IgD-negative memory B cell (primary cell): ENCODE measurements around the gene OOSP3. TPM values are rescaled to one million over a fixed set of nuclear protein-coding genes. Genes with fewer than 3 reads are reported as not detected.
"Not testable (repeated sequence)": the region's sequence is repeated elsewhere in the genome, so short reads cannot be mapped to it uniquely, and the experiment has no call there.

Experiments used
- H3K27ac Mint-ChIP-seq, 3 donors: one replicate each; pipeline ENCODE4 v1.8.0; 2020 to 2022; ENCODE audit warnings: mild to moderate bottlenecking in 3 of 3, mixed read lengths in 3 of 3, moderate library complexity in 1 of 3
- H3K27me3 Mint-ChIP-seq: one replicate; pipeline ENCODE4 v1.8.0; 2021; ENCODE audit warnings: mixed read lengths
- H3K36me3 Mint-ChIP-seq: one replicate; pipeline ENCODE4 v1.8.0; 2020; ENCODE audit warnings: mild to moderate bottlenecking, mixed read lengths
- H3K4me1 Mint-ChIP-seq, 3 donors: one replicate each; pipeline ENCODE4 v1.8.0; 2020 to 2022; ENCODE audit warnings: mixed read lengths in 3 of 3, mild to moderate bottlenecking in 1 of 3
- H3K4me3 Mint-ChIP-seq, 4 donors: one replicate each; pipeline ENCODE4 v1.8.0; 2020 to 2022; ENCODE audit warnings: mild to moderate bottlenecking in 4 of 4, mixed read lengths in 4 of 4, moderate library complexity in 3 of 4
- H3K9me3 Mint-ChIP-seq, 3 donors: one replicate each; pipeline ENCODE4 v1.8.0; 2020 to 2021; ENCODE audit warnings: mixed read lengths in 3 of 3, mild to moderate bottlenecking in 1 of 3
- polyA plus RNA-seq: library from polyadenylated mRNA; unstranded; fragments of 300-500 nt; fragmentation: Illumina TruSeq; gene quantifications from one replicate; pipeline ENCODE4 v1.2.3, GENCODE V29; 2021

Gene OOSP3
- not detected for polyA plus RNA-seq

GRCh38 chr11:59878575-59878974, at the start of gene OOSP3:
TSS of gene OOSP3 (plus strand) at chr11:59878782. CDS start at chr11:59878809, 27 bp downstream.
- Mint-ChIP-seq H3K36me3 (no peaks in the 10 kb centered on the region), H3K27me3 (peaks cover 5% of the 10 kb centered on the region), H3K4me1 (no peaks in the 10 kb centered on the region), H3K27ac (no peak within 1 kb of the TSS), H3K4me3 (no peak within 1 kb of the TSS), H3K9me3 (no peaks in the 10 kb centered on the region)

- H3K27ac Mint-ChIP-seq: no peak overlapping the region
- H3K36me3 Mint-ChIP-seq: no peaks in the 10 kb centered on the region
- H3K27me3 Mint-ChIP-seq: no peaks in the 10 kb centered on the region
- H3K4me3 Mint-ChIP-seq: no peak overlapping the region
- peaks cover 0 to 4% (median 0%) of the 10 kb centered on the region in 3 donors for H3K9me3 Mint-ChIP-seq
- H3K4me1 Mint-ChIP-seq: peaks cover 0 to 2% (median 0%) of the 10 kb centered on the region in 3 donors
Measured at GRCh38 chr11:59829358-59829757, 49.2 kb upstream of the OOSP3 start.

- H3K4me1 Mint-ChIP-seq: peaks cover 0 to 2% (median 0%) of the 10 kb centered on the region in 3 donors
- peaks cover 0 to 4% (median 0%) of the 10 kb centered on the region in 3 donors for H3K9me3 Mint-ChIP-seq
Measured at GRCh38 chr11:59833602-59834001, 45.0 kb upstream of the OOSP3 start.

GRCh38 chr11:59839615-59840014, 39.0 kb upstream of the OOSP3 start:
- Mint-ChIP-seq H3K4me3 (no peak overlapping the region), H3K27ac (no peak overlapping the region), H3K27me3 (peaks cover 4% of the 10 kb centered on the region), H3K36me3 (no peaks in the 10 kb centered on the region), H3K4me1 (no peaks in the 10 kb centered on the region), H3K9me3 (no peaks in the 10 kb centered on the region)

More at GRCh38 chr11:59833602-59834001, 45.0 kb upstream of the OOSP3 start:
- peaks cover 2% of the 10 kb centered on the region for H3K27me3 Mint-ChIP-seq
- no peaks in the 10 kb centered on the region for H3K36me3 Mint-ChIP-seq
- no peak overlapping the region for H3K4me3 Mint-ChIP-seq
- no peak overlapping the region for H3K27ac Mint-ChIP-seq

GRCh38 chr11:59841514-59841913, 37.1 kb upstream of the OOSP3 start:
- no peaks in the 10 kb centered on the region for H3K9me3 Mint-ChIP-seq
- H3K27ac Mint-ChIP-seq: no peak overlapping the region
- no peaks in the 10 kb centered on the region for H3K4me1 Mint-ChIP-seq
- H3K4me3 Mint-ChIP-seq: no peak overlapping the region
- peaks cover 4% of the 10 kb centered on the region for H3K27me3 Mint-ChIP-seq
- no peaks in the 10 kb centered on the region for H3K36me3 Mint-ChIP-seq

GRCh38 chr11:59842316-59842715, 36.3 kb upstream of the OOSP3 start:
- Mint-ChIP-seq H3K9me3 (no peaks in the 10 kb centered on the region), H3K27ac (no peak overlapping the region), H3K36me3 (no peaks in the 10 kb centered on the region), H3K4me1 (no peaks in the 10 kb centered on the region), H3K4me3 (peak overlapping the region in 1 of 4 donors; percentile 29), H3K27me3 (peaks cover 4% of the 10 kb centered on the region)

GRCh38 chr11:59845399-59845798, 33.2 kb upstream of the OOSP3 start, which contains the start of gene CBLIF:
TSS of gene CBLIF (minus strand) at chr11:59845499. CDS start at chr11:59845453, 46 bp downstream.
- Mint-ChIP-seq H3K27ac (no peak within 1 kb of the TSS), H3K36me3 (no peaks in the 10 kb centered on the region), H3K9me3 (peaks cover 0 to 4% (median 0%) of the 10 kb centered on the region in 3 donors), H3K4me3 (no peak within 1 kb of the TSS), H3K27me3 (peaks cover 2% of the 10 kb centered on the region), H3K4me1 (no peaks in the 10 kb centered on the region)

- Mint-ChIP-seq H3K27ac (peak overlapping the region in 1 of 3 donors; percentile 77), H3K4me1 (no peaks in the 10 kb centered on the region), H3K27me3 (peaks cover 2% of the 10 kb centered on the region), H3K4me3 (no peak overlapping the region), H3K36me3 (no peaks in the 10 kb centered on the region), H3K9me3 (peaks cover 0 to 4% (median 3%) of the 10 kb centered on the region in 3 donors)
Measured at GRCh38 chr11:59846556-59846955, 32.0 kb upstream of the OOSP3 start.

- Mint-ChIP-seq H3K4me1 (no peaks in the 10 kb centered on the region), H3K9me3 (peaks cover 0 to 4% (median 3%) of the 10 kb centered on the region in 3 donors), H3K4me3 (no peak overlapping the region), H3K36me3 (no peaks in the 10 kb centered on the region), H3K27ac (no peak overlapping the region), H3K27me3 (peaks cover 3% of the 10 kb centered on the region)
Measured at GRCh38 chr11:59847626-59848025, 31.0 kb upstream of the OOSP3 start.

GRCh38 chr11:59848439-59848838, 30.1 kb upstream of the OOSP3 start:
- H3K9me3 Mint-ChIP-seq, H3K27me3 Mint-ChIP-seq, H3K27ac Mint-ChIP-seq, H3K36me3 Mint-ChIP-seq, H3K4me1 Mint-ChIP-seq, H3K4me3 Mint-ChIP-seq: not testable (repeated sequence)

- no peaks in the 10 kb centered on the region for H3K36me3 Mint-ChIP-seq
- H3K9me3 Mint-ChIP-seq: peaks cover 0 to 4% (median 3%) of the 10 kb centered on the region in 3 donors
- no peaks in the 10 kb centered on the region for H3K4me1 Mint-ChIP-seq
- H3K27me3 Mint-ChIP-seq: peaks cover 6% of the 10 kb centered on the region
- H3K4me3 Mint-ChIP-seq: no peak overlapping the region
- H3K27ac Mint-ChIP-seq: no peak overlapping the region
Measured at GRCh38 chr11:59849129-59849528, 29.5 kb upstream of the OOSP3 start.

GRCh38 chr11:59849551-59849950, 29.0 kb upstream of the OOSP3 start:
- H3K27ac Mint-ChIP-seq, H3K4me1 Mint-ChIP-seq, H3K36me3 Mint-ChIP-seq: not testable (repeated sequence)

GRCh38 chr11:59851416-59851815, 27.2 kb upstream of the OOSP3 start:
- peak overlapping the region in 1 of 4 donors; percentile 43 for H3K4me3 Mint-ChIP-seq
- not testable (repeated sequence) for H3K9me3 Mint-ChIP-seq, H3K4me1 Mint-ChIP-seq, H3K27me3 Mint-ChIP-seq, H3K36me3 Mint-ChIP-seq, H3K27ac Mint-ChIP-seq

More at GRCh38 chr11:59849551-59849950, 29.0 kb upstream of the OOSP3 start:
- not testable (repeated sequence) for H3K27me3 Mint-ChIP-seq, H3K4me3 Mint-ChIP-seq, H3K9me3 Mint-ChIP-seq

GRCh38 chr11:59854871-59855270, 23.7 kb upstream of the OOSP3 start:
- Mint-ChIP-seq H3K9me3 (peaks cover 0 to 3% (median 0%) of the 10 kb centered on the region in 3 donors), H3K27me3 (peaks cover 9% of the 10 kb centered on the region), H3K4me1 (no peaks in the 10 kb centered on the region), H3K4me3 (no peak overlapping the region), H3K36me3 (peaks cover 2% of the 10 kb centered on the region), H3K27ac (peak overlapping the region in 1 of 3 donors; percentile 29)

GRCh38 chr11:59857439-59858434, 20.8 kb upstream of the OOSP3 start:
- H3K27me3 Mint-ChIP-seq: peaks cover 7% of the 10 kb centered on the region
- no peaks in the 10 kb centered on the region for H3K9me3 Mint-ChIP-seq
- H3K27ac Mint-ChIP-seq: no peak overlapping the region
- peaks cover 2% of the 10 kb centered on the region for H3K36me3 Mint-ChIP-seq
- H3K4me1 Mint-ChIP-seq: no peaks in the 10 kb centered on the region
- H3K4me3 Mint-ChIP-seq: no peak overlapping the region

- peaks cover 5% of the 10 kb centered on the region for H3K27me3 Mint-ChIP-seq
- H3K4me3 Mint-ChIP-seq: no peak overlapping the region
- H3K4me1 Mint-ChIP-seq: no peaks in the 10 kb centered on the region
- H3K9me3 Mint-ChIP-seq: no peaks in the 10 kb centered on the region
- H3K27ac Mint-ChIP-seq: no peak overlapping the region
- H3K36me3 Mint-ChIP-seq: peaks cover 2% of the 10 kb centered on the region
Measured at GRCh38 chr11:59859673-59860072, 18.9 kb upstream of the OOSP3 start.
